ENCODE results near the gene FOXP4. TPM values are rescaled to one million over a fixed set of nuclear protein-coding genes. Genes with fewer than 3 reads are reported as not detected.

FOXP4 gene
- total and polyA plus RNA-seq, 2 of the 13 experiments (the other 11 are each of a cell fraction or from before 2014, with no cell fraction given): 11.0 to 12.4 TPM

DNA sequence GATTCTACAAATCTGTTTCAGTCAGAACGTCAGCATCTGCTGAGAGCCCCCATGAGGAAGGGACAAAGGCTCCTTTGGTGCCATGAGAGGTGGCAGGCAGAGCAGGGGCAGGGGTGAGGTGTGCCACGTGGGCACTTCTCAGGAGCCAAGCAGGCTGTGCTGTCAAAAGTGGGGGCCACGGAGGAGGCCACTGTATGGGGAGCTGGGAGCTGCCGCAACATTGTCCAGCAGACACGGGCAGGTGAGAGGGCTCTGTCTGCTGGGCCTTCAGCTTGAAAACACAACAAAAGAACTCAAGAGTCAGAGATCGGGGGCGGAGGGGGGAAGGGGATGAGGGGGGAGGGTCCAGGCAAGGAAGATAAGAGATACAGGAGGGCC, 21.6 kb upstream of the FOXP4 start (continued):
- TF ChIP-seq, protein P1, sequence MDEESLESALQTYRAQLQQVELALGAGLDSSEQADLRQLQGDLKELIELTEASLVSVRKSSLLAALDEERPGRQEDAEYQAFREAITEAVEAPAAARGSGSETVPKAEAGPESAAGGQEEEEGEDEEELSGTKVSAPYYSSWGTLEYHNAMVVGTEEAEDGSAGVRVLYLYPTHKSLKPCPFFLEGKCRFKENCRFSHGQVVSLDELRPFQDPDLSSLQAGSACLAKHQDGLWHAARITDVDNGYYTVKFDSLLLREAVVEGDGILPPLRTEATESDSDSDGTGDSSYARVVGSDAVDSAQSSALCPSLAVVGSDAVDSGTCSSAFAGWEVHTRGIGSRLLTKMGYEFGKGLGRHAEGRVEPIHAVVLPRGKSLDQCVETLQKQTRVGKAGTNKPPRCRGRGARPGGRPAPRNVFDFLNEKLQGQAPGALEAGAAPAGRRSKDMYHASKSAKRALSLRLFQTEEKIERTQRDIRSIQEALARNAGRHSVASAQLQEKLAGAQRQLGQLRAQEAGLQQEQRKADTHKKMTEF (CRISPR knock-in tag; IDR thresholded peaks at IDR 0.05): peak; percentile 49; the same call in 1 of the 2 replicates
- TF ChIP-seq TARDBP (CRISPR knock-in tag; IDR thresholded peaks at IDR 0.05): 0 out of 2 replicates have a peak, but pooled peaks have one; percentile 23
- peak; percentile 66; the same call in 1 of the 2 replicates for TF ChIP-seq BORCS8-MEF2B (CRISPR knock-in tag; IDR thresholded peaks at IDR 0.05)
- TF ChIP-seq ZNF83 (CRISPR knock-in tag; IDR thresholded peaks at IDR 0.05; ENCODE audit: borderline replicate concordance): no peak
- TF ChIP-seq RELA (CRISPR knock-in tag; IDR thresholded peaks at IDR 0.05): no peak
- peak; percentile 80; the same call in 1 of the 2 replicates for TF ChIP-seq ZNF512B (CRISPR knock-in tag; IDR thresholded peaks at IDR 0.05; ENCODE audit: borderline replicate concordance)
- TF ChIP-seq RAD21 (CRISPR knock-in tag; IDR thresholded peaks at IDR 0.05): no peak
- peak; percentile 30; the same call in 1 of the 2 replicates for TF ChIP-seq MAZ (IDR thresholded peaks at IDR 0.05; ENCODE audit: borderline replicate concordance, low read depth, low read length)
- TF ChIP-seq MAZ (CRISPR knock-in tag; IDR thresholded peaks at IDR 0.05; ENCODE audit: low read depth): 0 out of 2 replicates have a peak, but pooled peaks have one; percentile 40
- TF ChIP-seq KMT2B (CRISPR knock-in tag; IDR thresholded peaks at IDR 0.05): peak; percentile 44; the same call in 1 of the 2 replicates
- no peak for TF ChIP-seq THAP8 (CRISPR knock-in tag; IDR thresholded peaks at IDR 0.05; ENCODE audit: borderline replicate concordance)
- TF ChIP-seq, protein P2, sequence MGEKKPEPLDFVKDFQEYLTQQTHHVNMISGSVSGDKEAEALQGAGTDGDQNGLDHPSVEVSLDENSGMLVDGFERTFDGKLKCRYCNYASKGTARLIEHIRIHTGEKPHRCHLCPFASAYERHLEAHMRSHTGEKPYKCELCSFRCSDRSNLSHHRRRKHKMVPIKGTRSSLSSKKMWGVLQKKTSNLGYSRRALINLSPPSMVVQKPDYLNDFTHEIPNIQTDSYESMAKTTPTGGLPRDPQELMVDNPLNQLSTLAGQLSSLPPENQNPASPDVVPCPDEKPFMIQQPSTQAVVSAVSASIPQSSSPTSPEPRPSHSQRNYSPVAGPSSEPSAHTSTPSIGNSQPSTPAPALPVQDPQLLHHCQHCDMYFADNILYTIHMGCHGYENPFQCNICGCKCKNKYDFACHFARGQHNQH (CRISPR knock-in tag; IDR thresholded peaks at IDR 0.05): peak; percentile 31; the same call in 1 of the 2 replicates
- 0 out of 2 replicates have a peak, but pooled peaks have one; percentile 43 for TF ChIP-seq ZNF12 (CRISPR knock-in tag; IDR thresholded peaks at IDR 0.05)
- no peak for TF ChIP-seq ATF2 (CRISPR knock-in tag; IDR thresholded peaks at IDR 0.05)

Measured in HepG2 (cell line).